ENCODE measurements around the gene VSNL1. TPM values are rescaled to one million over a fixed set of nuclear protein-coding genes. Genes with fewer than 3 reads are reported as not detected.
A peak's percentile ranks its signal among the peaks of the same experiment; 100 is the strongest.
"Not testable (repeated sequence)": the region's sequence is repeated elsewhere in the genome, so short reads cannot be mapped to it uniquely, and the experiment has no call there.

Gene VSNL1
- total RNA-seq, 1 experiment from 2014 or later, result 2.1 TPM

GRCh38 chr2:17541531-17541950 is 1.0 kb downstream of the VSNL1 start:
- DNase-seq (ENCODE audit: low read depth), result no peak

DNA sequence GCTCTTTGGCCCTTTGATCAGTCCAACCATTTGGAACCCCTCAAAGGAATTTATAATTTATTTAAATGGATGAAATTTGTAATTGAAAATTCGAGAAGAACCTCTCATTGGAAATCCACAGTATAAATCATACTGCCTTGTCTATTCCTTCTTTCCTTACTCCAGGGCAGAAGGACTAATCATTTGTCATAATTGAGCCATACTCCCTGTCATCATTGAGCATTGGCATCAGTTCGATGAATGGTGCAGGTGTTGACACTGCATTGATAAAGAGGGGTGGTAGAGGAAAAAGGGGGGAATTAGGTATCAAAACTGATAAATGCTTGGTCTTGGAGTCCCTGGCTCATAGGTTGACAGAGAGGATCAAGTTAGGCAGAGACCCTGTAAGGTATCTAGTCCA is 2.0 kb downstream of the VSNL1 start:
- no peak for DNase-seq (ENCODE audit: low read depth)

GRCh38 chr2:17543131-17543660 is 2.7 kb downstream of the VSNL1 start:
- DNase-seq (ENCODE audit: low read depth), result no peak

GRCh38 chr2:17543848-17544247 is 3.4 kb downstream of the VSNL1 start:
- DNase-seq (ENCODE audit: low read depth), result no peak

DNA sequence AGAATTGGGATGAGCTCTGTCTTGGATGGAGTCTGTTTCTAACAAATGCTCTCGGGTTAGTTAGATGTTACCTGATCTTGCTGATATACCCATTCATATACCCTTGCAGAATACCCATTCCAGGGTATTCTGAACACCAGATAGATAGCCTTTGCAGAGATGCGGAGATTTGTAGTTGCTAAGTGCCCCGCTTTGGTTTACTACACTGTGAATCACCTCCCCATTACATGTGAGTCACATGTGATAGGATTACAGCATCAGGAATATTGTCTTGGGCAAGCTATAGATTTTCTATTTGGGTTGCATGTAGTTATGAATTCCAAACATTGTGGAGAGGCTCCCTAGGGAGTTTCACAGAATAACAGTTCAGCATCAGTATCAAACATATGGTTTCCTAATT is 3.8 kb downstream of the VSNL1 start:
- peak; percentile 69 for DNase-seq (ENCODE audit: low read depth)

DNA sequence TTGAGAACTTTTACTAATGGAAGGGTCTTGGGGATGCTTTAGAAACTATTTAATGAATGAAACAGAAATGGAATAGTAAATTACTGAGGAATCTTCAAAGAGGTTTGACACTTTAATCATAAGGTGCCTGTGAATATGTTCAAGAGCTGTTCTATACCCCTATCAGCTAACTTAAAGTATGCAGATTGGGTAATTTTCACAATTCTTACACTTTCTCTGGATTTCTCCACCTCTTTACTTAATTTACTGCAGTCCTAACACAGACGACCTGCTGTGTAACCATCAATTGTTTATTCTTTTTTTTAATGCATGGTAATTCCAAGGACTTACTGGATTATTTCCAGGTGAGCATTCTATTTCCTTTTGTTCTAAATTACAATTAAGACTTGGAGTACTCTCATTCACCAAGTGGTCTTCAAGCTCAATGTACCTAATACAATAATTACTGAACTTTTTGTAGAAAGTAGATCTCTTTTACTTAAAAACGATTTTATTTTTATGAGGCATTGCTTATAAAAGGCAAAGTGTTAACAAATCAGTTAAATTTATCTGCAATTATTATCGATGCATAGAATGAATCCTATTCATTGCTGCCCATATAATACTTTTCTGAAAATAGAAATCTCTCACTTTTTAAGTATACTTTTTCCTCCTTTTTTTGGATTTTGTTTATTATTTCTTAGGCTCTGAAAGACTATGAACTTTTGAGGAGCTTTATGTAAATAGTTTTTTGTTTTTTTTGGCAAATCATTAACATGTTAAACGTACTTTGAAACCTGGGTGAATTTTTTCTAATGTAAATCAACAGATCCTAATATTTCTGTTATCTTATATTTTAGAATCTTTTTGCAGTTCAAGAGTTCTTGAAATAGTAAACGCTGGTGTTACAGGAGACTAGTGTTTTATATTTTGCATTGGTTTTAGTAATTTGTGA is 5.5 kb downstream of the VSNL1 start:
- no peak for DNase-seq (ENCODE audit: low read depth)

- no peak for DNase-seq (ENCODE audit: low read depth)
Measured at GRCh38 chr2:17547237-17547636, 6.7 kb downstream of the VSNL1 start.

- DNase-seq (ENCODE audit: low read depth), result no peak
Measured at GRCh38 chr2:17547737-17548136, 7.2 kb downstream of the VSNL1 start.

DNA sequence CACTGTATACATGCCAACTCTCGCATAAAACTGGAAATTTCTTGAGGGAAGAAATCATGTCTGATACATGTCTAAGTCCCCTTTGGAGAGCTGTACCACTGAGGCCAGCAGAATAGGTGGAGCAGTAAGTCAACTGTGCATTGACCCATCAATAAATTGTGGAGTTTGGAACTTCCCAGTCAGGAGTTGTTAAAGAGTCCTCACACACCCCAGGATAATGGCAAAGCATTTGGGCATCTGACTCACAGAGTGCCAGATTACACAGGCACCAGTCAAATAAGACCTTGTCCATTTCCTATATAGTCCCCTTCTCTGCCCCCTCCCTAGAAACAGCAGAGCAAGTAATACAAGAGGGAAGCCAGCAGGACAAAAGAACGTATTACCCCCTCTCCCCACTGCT is 10.4 kb downstream of the VSNL1 start:
- DNase-seq (ENCODE audit: low read depth), result no peak

- no peak for DNase-seq (ENCODE audit: low read depth)
Measured at GRCh38 chr2:17555150-17555549, 14.7 kb downstream of the VSNL1 start.

DNA sequence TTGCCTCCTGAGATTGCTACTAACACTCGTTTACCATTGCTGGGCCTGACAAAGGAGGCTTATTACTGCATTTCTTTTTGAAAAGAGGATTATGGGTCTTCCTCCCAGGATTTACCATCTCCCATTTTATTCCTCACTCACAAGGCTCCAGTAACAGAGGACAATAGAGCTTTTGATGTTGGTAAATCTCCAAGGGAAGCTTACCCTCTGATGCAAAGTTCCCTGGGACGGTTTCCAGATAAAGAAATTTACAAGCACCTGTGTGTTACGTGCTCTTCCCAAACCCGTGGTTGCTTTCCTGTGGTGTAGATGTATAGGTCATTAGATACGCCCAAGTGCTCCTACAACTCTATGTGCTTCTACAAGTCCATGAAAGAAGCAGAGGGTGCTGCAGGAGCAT is 17.1 kb downstream of the VSNL1 start:
- no peak for DNase-seq (ENCODE audit: low read depth)

DNA sequence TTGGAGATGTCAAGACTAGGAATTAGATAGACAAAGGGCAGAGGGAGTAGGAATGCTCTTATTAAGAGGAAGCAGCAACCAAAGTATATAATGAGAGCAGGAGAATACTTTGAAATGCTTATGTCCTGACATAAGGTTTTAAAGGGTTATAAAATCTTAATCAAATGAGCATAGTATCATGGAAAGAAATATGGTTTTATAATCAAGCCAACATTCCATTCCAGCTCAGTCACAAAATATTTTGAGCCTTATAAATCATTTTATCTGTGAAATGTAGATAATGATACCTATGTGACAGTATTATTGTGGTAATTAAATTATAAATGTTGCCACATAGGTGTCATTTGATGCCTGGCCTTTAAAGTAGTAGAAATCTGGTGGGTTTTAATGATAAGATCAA is 17.6 kb downstream of the VSNL1 start:
- no peak for DNase-seq (ENCODE audit: low read depth)

DNA sequence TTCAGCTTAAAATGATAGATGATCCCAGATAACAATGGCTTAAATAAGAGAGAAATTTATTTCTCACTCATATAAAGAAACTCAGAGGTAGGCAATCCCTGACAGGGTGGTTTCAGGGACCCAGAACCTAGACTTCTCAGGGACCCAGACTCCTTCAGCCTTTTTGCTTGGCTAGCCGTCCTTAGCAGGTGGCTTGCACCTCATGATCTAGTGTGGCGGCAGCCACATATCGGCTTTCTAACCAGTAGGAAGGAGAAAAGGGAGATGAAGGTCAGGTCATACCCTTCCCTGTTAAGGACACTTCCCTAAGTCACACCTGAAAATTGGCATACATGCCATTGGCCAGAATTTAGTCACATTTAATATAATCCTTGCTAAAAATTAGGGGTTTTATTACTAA is 18.4 kb downstream of the VSNL1 start:
- no peak for DNase-seq (ENCODE audit: low read depth)

DNA sequence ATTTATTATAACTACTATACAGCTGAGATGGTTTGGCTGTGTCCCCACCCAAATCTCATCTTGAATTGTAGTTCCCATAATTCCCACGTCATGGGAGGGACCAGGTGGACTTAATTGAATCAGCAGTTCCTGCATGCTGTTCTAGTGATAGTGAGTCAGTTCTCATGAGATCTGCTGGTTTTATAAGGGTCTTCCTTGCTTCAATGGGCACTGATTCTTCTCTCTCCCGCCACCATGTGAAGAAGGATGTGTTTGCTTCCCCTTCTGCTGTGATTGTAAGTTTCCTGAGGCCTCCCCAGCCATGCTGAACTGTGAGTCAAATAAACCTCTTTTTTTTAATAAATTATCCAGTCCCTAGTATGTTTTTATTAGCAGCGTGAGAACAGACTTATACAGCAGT is 25.2 kb downstream of the VSNL1 start:
- DNase-seq (ENCODE audit: low read depth), result not testable (repeated sequence)

DNA sequence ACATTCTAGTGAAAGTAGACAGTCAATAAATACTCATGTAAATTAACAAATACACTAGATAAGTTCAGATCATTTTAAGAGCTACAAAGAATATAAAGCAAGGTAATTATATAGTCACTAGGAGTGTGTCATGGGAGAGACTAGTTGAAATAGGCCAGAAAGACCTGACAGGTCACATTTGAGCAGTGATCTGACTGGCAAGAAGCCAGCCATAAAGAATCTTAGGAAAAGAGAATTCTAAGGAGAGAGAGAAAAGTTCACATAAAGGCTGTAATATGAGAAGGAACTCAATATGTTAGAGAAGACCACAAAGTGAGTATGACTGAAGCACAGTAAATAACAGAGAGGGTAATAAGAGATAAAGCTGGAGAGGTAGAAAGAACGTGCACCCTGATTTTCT is 31.2 kb downstream of the VSNL1 start:
- DNase-seq (ENCODE audit: low read depth), result no peak

GRCh38 chr2:17573085-17573803 is 32.7 kb downstream of the VSNL1 start:
- DNase-seq (ENCODE audit: low read depth), result no peak

GRCh38 chr2:17573804-17574175 is 33.3 kb downstream of the VSNL1 start:
- DNase-seq (ENCODE audit: low read depth), result no peak

GRCh38 chr2:17574406-17575073 is 34.0 kb downstream of the VSNL1 start:
- DNase-seq (ENCODE audit: low read depth), result no peak

GRCh38 chr2:17576802-17577201 is 36.3 kb downstream of the VSNL1 start:
- DNase-seq (ENCODE audit: low read depth), result no peak

DNA sequence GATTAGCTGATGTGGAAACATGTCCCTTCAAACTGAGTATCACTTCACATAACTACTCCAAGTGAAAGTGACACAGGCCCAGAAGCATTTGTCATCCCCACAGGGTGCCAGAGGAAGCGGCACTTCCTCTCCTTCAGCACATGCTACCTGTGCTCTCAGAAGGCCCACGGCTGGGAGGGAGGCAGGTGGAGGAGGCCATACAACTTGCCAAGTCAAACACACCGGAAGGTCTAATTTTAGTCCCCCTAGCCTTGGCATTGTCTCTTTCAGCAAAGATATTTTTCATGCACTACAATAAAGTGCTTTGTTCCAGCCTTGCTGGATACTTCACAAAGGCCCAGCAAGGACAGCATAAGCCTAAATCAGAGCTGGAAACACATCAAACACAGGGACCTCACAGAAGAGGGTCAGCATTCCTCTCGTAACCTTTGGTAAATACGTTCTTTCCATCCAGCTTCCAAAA is 38.0 kb downstream of the VSNL1 start:
- no peak for DNase-seq (ENCODE audit: low read depth)

- DNase-seq (ENCODE audit: low read depth), result no peak
Measured at GRCh38 chr2:17579605-17580318, 39.3 kb downstream of the VSNL1 start.

GRCh38 chr2:17580319-17580715 is 39.8 kb downstream of the VSNL1 start:
- DNase-seq (ENCODE audit: low read depth), result no peak
